WTC11 (cell line): ENCODE data around the gene ANKRD36. TPM values are rescaled to one million over a fixed set of nuclear protein-coding genes. Genes with fewer than 3 reads are reported as not detected.
"Not testable (repeated sequence)": the region's sequence is repeated elsewhere in the genome, so short reads cannot be mapped to it uniquely, and the experiment has no call there.

Experiments
- ATAC-seq: fragments of 200-7000 bp; cut with Tn5 transposase; 2 replicates; pipeline ENCODE4 v1.10.0; 2021; ENCODE audit warnings: mild to moderate bottlenecking, moderate library complexity
- CTCF ChIA-PET: fragments of 300-600 bp; sonication (Branson Sonifier 250); formaldehyde crosslinking; loops from one replicate; lab custom pipeline; 2021; ENCODE audit warnings: antibody characterized with exemption; lab: Charles Lee
- POLR2A ChIA-PET: fragments of 350-600 bp; sonication (Branson Sonifier 250); formaldehyde crosslinking; loops from one replicate; lab custom pipeline; 2021; ENCODE audit warnings: antibody characterized with exemption; lab: Charles Lee
- DNase-seq: peaks from one replicate; pipeline ENCODE4 v3.0.0; 2021; ENCODE audit warnings: low spot score
- H3K27ac Mint-ChIP-seq: 2 replicates; pipeline ENCODE4 v1.8.0; 2021; ENCODE audit warnings: mixed read lengths
- H3K27me3 Mint-ChIP-seq: 2 replicates; pipeline ENCODE4 v1.8.0; 2021; ENCODE audit warnings: low read depth, mild to moderate bottlenecking, moderate library complexity, mixed read lengths
- H3K36me3 Mint-ChIP-seq: 2 replicates; pipeline ENCODE4 v1.8.0; 2021; ENCODE audit warnings: mixed read lengths
- H3K4me1 Mint-ChIP-seq: 2 replicates; pipeline ENCODE4 v1.8.0; 2022; ENCODE audit warnings: mixed read lengths
- H3K4me3 Mint-ChIP-seq: 2 replicates; pipeline ENCODE4 v1.8.0; 2021; ENCODE audit warnings: mild to moderate bottlenecking, moderate library complexity, mixed read lengths
- H3K9me3 Mint-ChIP-seq: 2 replicates; pipeline ENCODE4 v1.8.0; 2021; ENCODE audit warnings: mixed read lengths
- ARID4B ChIP-seq: sonication (generic); formaldehyde crosslinking; IDR thresholded peaks from 2 replicates; pipeline ENCODE4 v1.8.0; 2023; ENCODE audit warnings: missing genetic modification reagents, mild to moderate bottlenecking, borderline replicate concordance
- ATF3 ChIP-seq: sonication (generic); formaldehyde crosslinking; conservative IDR thresholded peaks from 2 replicates; pipeline ENCODE4 v1.8.1; 2022; ENCODE audit warnings: mild to moderate bottlenecking, missing genetic modification reagents
- ATF6 ChIP-seq: sonication (generic); formaldehyde crosslinking; IDR thresholded peaks from 2 replicates; pipeline ENCODE4 v1.8.1; 2023; ENCODE audit warnings: mild to moderate bottlenecking, missing genetic modification reagents
- CBFB ChIP-seq: sonication (generic); formaldehyde crosslinking; IDR thresholded peaks from 2 replicates; pipeline ENCODE4 v1.8.1; 2022; ENCODE audit warnings: mild to moderate bottlenecking, low read depth, missing genetic modification reagents
- E2F5 ChIP-seq: sonication (generic); formaldehyde crosslinking; IDR thresholded peaks from 2 replicates; pipeline ENCODE4 v1.8.1; 2022; ENCODE audit warnings: mild to moderate bottlenecking, moderate library complexity, missing genetic modification reagents
- ETV6 ChIP-seq: sonication (generic); formaldehyde crosslinking; IDR thresholded peaks from 2 replicates; pipeline ENCODE4 v1.8.1; 2022; ENCODE audit warnings: mild to moderate bottlenecking, missing genetic modification reagents
- FOXP1 ChIP-seq: sonication (generic); formaldehyde crosslinking; IDR thresholded peaks from 2 replicates; pipeline ENCODE4 v1.8.0; 2022; ENCODE audit warnings: missing genetic modification reagents, mild to moderate bottlenecking, moderate library complexity, borderline replicate concordance
- GRHL2 ChIP-seq: fragments of 250-450 bp; sonication (Bioruptor Pico); IDR thresholded peaks from 2 replicates; pipeline ENCODE4 v1.8.0; 2022; ENCODE audit warnings: mild to moderate bottlenecking, moderate library complexity; ENCODE audit not compliant: insufficient replicate concordance, severe bottlenecking
- GTF2I ChIP-seq: fragments of 250-450 bp; sonication (Bioruptor Pico); conservative IDR thresholded peaks from 2 replicates; pipeline ENCODE4 v1.4.0; 2021; ENCODE audit warnings: mild to moderate bottlenecking
- JUN ChIP-seq: sonication (generic); formaldehyde crosslinking; IDR thresholded peaks from 2 replicates; pipeline ENCODE4 v1.8.0; 2023; ENCODE audit warnings: mild to moderate bottlenecking, missing genetic modification reagents
- MAX ChIP-seq: sonication (generic); formaldehyde crosslinking; IDR thresholded peaks from 2 replicates; pipeline ENCODE4 v1.8.0; 2022; ENCODE audit warnings: mild to moderate bottlenecking, missing genetic modification reagents
- MLX ChIP-seq: sonication (generic); formaldehyde crosslinking; IDR thresholded peaks from 2 replicates; pipeline ENCODE4 v1.8.1; 2023; ENCODE audit warnings: mild to moderate bottlenecking, missing genetic modification reagents, moderate library complexity
- NFE2L1 ChIP-seq: sonication (generic); formaldehyde crosslinking; IDR thresholded peaks from 2 replicates; pipeline ENCODE4 v1.8.1; 2023; ENCODE audit warnings: missing genetic modification reagents
- PREB ChIP-seq: sonication (generic); formaldehyde crosslinking; IDR thresholded peaks from 2 replicates; pipeline ENCODE4 v1.8.1; 2022; ENCODE audit warnings: mild to moderate bottlenecking, missing genetic modification reagents, moderate library complexity, borderline replicate concordance
- PRRX2 ChIP-seq: fragments of 250-450 bp; sonication (Bioruptor Pico); IDR thresholded peaks from 2 replicates; pipeline ENCODE4 v1.8.0; 2021; ENCODE audit warnings: mild to moderate bottlenecking
- RELA ChIP-seq: sonication (generic); formaldehyde crosslinking; IDR thresholded peaks from 2 replicates; pipeline ENCODE4 v1.8.1; 2022; ENCODE audit warnings: missing genetic modification reagents, mild to moderate bottlenecking, borderline replicate concordance
- SMAD3 ChIP-seq: sonication (generic); formaldehyde crosslinking; IDR thresholded peaks from 2 replicates; pipeline ENCODE4 v1.8.0; 2022; ENCODE audit warnings: missing genetic modification reagents, mild to moderate bottlenecking, borderline replicate concordance
- TEAD4 ChIP-seq: sonication (generic); formaldehyde crosslinking; IDR thresholded peaks from 2 replicates; pipeline ENCODE4 v1.8.0; 2022; ENCODE audit warnings: mild to moderate bottlenecking, missing genetic modification reagents
- total RNA-seq: library from RNA; stranded (reverse); gene quantifications from 3 replicates; pipeline ENCODE4 v1.2.3, GENCODE V29; 2021

ANKRD36 gene
- total RNA-seq, 1 experiment from 2014 or later = 14.4 TPM

- ATAC-seq = no peak
- Mint-ChIP-seq H3K4me1 (peaks cover 29% of the 10 kb centered on the region), H3K27me3 (peaks cover 16% of the 10 kb centered on the region), H3K9me3 (peaks cover 17% of the 10 kb centered on the region), H3K27ac (no peak overlapping the region), H3K36me3 (peaks cover 11% of the 10 kb centered on the region), H3K4me3 (no peak overlapping the region)
- DNase-seq = no peak
- CTCF ChIA-PET = no interaction called here
- TF ChIP-seq TEAD4 (CRISPR knock-in tag) (no peak), SMAD3 (no peak), ETV6 (CRISPR knock-in tag) (no peak), ATF6 (CRISPR knock-in tag) (0 out of 2 replicates have a peak, but pooled peaks have one; percentile 37)
- POLR2A ChIA-PET = no interaction called here
Measured at GRCh38 chr2:97067279-97068004, 45.5 kb upstream of the ANKRD36 start.

GRCh38 chr2:97068074-97068473, 44.9 kb upstream of the ANKRD36 start:
- H3K4me1 Mint-ChIP-seq = peaks cover 29% of the 10 kb centered on the region
- H3K9me3 Mint-ChIP-seq = peaks cover 17% of the 10 kb centered on the region
- H3K27me3 Mint-ChIP-seq = peaks cover 16% of the 10 kb centered on the region
- DNase-seq (no peak), ATAC-seq (no peak)
- TF ChIP-seq MAX (CRISPR knock-in tag) (no peak), JUN (CRISPR knock-in tag) (no peak), CBFB (no peak), MLX (CRISPR knock-in tag) (no peak), NFE2L1 (CRISPR knock-in tag) (no peak), E2F5 (no peak), PRRX2 (CRISPR knock-in tag) (no peak), GTF2I (CRISPR knock-in tag) (no peak), ARID4B (CRISPR knock-in tag) (no peak), FOXP1 (CRISPR knock-in tag) (no peak), RELA (CRISPR knock-in tag) (no peak), GRHL2 (CRISPR knock-in tag) (no peak), ATF3 (CRISPR knock-in tag) (no peak), PREB (CRISPR knock-in tag) (no peak)
- ChIA-PET CTCF (no interaction called here), POLR2A (no interaction called here)
- no peak overlapping the region for H3K27ac Mint-ChIP-seq
- H3K36me3 Mint-ChIP-seq = peaks cover 11% of the 10 kb centered on the region
- H3K4me3 Mint-ChIP-seq = no peak overlapping the region

- CTCF ChIA-PET, H3K4me3 Mint-ChIP-seq, DNase-seq, ATAC-seq, H3K27ac Mint-ChIP-seq, POLR2A ChIA-PET: not testable (repeated sequence)
- peaks cover 11% of the 10 kb centered on the region for H3K36me3 Mint-ChIP-seq
- peaks cover 17% of the 10 kb centered on the region for H3K9me3 Mint-ChIP-seq
- H3K27me3 Mint-ChIP-seq = peaks cover 16% of the 10 kb centered on the region
- peaks cover 29% of the 10 kb centered on the region for H3K4me1 Mint-ChIP-seq
Measured at GRCh38 chr2:97068722-97069121, 44.2 kb upstream of the ANKRD36 start.

GRCh38 chr2:97070915-97071314, 42.0 kb upstream of the ANKRD36 start:
- peaks cover 16% of the 10 kb centered on the region for H3K27me3 Mint-ChIP-seq
- peaks cover 11% of the 10 kb centered on the region for H3K36me3 Mint-ChIP-seq
- peaks cover 23% of the 10 kb centered on the region for H3K9me3 Mint-ChIP-seq
- POLR2A ChIA-PET, ATAC-seq, H3K27ac Mint-ChIP-seq, H3K4me3 Mint-ChIP-seq, DNase-seq, CTCF ChIA-PET: not testable (repeated sequence)
- peaks cover 24% of the 10 kb centered on the region for H3K4me1 Mint-ChIP-seq
